GM13976 (cell line): ENCODE measurements around the gene CACFD1.

Experiments used
- DNase-seq: peaks from one replicate; pipeline ENCODE4 v3.0.0; 2012; ENCODE audit warnings: low spot score
- CTCF ChIP-seq: IDR thresholded peaks from 2 replicates; pipeline ENCODE4 v1.5.1; 2012; ENCODE audit warnings: borderline replicate concordance, mild to moderate bottlenecking; ENCODE audit not compliant: insufficient read depth; ENCODE audit errors: extremely low read depth, missing control alignments, control extremely low read depth
- in situ Hi-C: fragments of 300-500 bp; cut with MboI; formaldehyde crosslinking; loops from one replicate; pipeline ENCODE4 v1.12.0; 2022; ENCODE audit warnings: low sequenced_read_pairs, mixed read lengths, inconsistent platforms; ENCODE audit not compliant: unreplicated experiment

CACFD1 gene

GRCh38 chr9:133454943-133455673 lies 4.7 kb upstream of the CACFD1 start:
- TF ChIP-seq CTCF = no peak
- DNase-seq = no peak
- in situ Hi-C loops = no loop called here

DNA sequence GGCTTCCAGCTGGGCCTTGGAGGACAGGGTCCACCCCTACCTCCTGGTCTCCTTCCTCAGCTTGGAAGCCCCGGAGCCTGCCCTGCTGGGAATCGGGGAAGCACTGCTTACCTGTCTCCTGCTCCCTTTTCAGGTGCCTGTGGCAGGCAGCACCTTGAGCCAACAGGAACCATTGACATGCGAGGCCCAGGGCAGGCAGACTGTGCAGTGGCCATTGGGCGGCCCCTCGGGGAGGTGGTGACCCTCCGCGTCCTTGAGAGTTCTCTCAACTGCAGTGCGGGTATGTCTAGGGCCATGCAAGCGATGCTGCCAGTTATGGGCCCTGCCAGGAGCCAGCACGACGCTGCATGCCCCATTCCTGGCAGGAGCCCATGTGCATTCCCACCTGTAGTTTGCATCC lies 3.8 kb upstream of the CACFD1 start:
- TF ChIP-seq CTCF = no peak
- in situ Hi-C loops = no loop called here
- DNase-seq = no peak

DNA sequence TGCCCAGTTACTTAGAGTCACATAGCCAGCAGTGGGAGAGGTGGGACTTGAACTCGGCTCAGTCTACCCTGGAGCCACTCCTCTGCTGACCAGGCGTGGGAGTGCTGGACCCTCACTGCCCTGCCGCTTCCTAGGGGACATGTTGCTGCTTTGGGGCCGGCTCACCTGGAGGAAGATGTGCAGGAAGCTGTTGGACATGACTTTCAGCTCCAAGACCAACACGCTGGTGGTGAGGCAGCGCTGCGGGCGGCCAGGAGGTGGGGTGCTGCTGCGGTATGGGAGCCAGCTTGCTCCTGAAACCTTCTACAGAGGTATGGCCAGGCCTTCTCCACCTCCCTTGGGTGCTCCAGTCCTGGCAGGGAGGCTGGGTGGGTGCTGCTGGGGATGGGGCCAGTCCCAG lies 3.4 kb upstream of the CACFD1 start:
- TF ChIP-seq CTCF = no peak
- DNase-seq = no peak
- in situ Hi-C loops = no loop called here

DNA sequence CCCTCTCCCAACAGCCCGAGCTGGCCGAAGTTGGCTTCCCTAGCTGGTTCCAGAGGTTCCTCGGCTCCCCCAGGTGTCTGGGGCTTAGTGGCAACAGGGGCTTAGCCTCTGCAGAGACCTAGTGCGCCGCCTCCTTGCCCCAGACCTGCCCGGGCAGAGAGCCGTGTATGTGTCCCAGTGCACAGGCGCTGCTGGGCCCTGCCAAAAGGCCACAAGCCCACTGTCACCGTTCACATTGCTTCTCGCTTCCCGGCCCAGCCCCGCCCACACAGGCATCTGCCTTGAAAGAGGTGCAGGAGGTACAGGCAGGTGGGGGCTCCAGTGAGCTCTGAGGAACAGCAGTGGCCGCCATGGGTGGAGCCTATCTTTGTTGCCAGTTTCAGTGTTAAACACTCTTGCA lies 2.5 kb upstream of the CACFD1 start:
- no peak for TF ChIP-seq CTCF
- no peak for DNase-seq
- in situ Hi-C loops = no loop called here

DNA sequence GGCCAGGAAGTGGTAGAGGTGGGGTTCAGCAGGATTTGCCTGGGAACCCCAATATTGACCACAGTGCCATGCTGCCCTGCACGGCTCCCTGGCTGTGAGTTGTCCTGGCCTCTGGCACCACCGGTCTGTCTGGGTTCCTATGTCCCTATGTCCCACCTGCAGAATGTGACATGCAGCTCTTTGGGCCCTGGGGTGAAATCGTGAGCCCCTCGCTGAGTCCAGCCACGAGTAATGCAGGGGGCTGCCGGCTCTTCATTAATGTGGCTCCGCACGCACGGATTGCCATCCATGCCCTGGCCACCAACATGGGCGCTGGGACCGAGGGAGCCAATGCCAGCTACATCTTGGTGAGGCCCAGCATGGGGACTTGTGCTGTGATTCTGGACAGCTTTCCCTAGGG lies 2.0 kb upstream of the CACFD1 start:
- in situ Hi-C loops = no loop called here
- TF ChIP-seq CTCF = no peak
- no peak for DNase-seq

GRCh38 chr9:133458643-133459312 lies 1.0 kb upstream of the CACFD1 start:
- DNase-seq = no peak
- TF ChIP-seq CTCF = no peak
- in situ Hi-C loops = no loop called here
